GM21825 (cell line): ENCODE results near the gene C9.
A peak's percentile ranks its signal among the peaks of the same experiment; 100 is the strongest.
"Not testable (repeated sequence)": the region's sequence is repeated elsewhere in the genome, so short reads cannot be mapped to it uniquely, and the experiment has no call there.

Source experiments
- ATAC-seq: cut with Tn5 transposase; IDR thresholded peaks from one replicate; pipeline ENCODE4 v1.9.1; 2021; ENCODE audit warnings: mild to moderate bottlenecking, moderate library complexity; ENCODE audit not compliant: unreplicated experiment

Gene C9

DNA sequence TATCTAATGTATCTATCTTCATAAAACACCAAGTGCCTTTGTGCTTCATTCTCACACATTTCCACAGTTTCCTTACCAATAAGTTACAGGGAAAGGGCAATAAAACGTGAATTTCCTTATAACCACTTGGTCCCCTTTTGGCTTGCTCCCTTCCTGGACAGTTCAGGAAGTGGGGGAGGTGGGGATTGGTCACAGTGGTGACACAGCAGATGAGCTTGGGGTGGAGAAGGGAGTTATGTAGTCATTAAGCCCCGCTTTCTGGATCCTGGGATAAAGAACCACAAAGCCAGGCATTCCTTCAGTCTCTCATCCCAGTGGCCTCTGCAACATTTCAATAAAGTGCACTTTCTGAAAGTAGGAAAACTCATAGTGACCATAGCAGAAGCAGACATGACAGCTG lies 97.9 kb downstream of the C9 start:
- no peak for ATAC-seq

- peak; percentile 84 for ATAC-seq
Observed at GRCh38 chr5:39264528-39264927, 99.8 kb downstream of the C9 start.

- no peak for ATAC-seq
Observed at GRCh38 chr5:39262981-39263380, 101.3 kb downstream of the C9 start.

DNA sequence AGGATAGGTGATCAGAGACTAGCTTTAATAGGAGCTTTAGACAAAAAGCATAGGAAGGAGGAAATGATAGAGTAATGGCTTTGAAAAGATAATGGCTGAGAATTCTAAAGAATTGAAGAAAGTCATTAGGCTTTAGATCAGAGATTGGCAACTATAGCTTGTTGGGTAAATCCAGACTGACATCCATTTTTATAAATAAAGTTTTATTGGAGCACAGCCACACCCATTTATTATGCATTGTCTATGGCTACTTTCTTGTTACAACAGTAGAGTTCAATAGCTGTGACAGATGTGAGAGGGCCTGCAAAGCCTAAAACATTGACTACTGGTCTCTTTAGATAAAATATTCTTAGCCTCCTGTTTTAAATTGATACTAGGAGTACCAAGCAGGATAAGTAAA lies 104.2 kb downstream of the C9 start:
- ATAC-seq = no peak

- no peak for ATAC-seq
Observed at GRCh38 chr5:39257554-39257953, 106.7 kb downstream of the C9 start.

GRCh38 chr5:39256477-39257235 lies 107.6 kb downstream of the C9 start:
- ATAC-seq = no peak

GRCh38 chr5:39255406-39255805 lies 108.9 kb downstream of the C9 start:
- ATAC-seq = no peak

DNA sequence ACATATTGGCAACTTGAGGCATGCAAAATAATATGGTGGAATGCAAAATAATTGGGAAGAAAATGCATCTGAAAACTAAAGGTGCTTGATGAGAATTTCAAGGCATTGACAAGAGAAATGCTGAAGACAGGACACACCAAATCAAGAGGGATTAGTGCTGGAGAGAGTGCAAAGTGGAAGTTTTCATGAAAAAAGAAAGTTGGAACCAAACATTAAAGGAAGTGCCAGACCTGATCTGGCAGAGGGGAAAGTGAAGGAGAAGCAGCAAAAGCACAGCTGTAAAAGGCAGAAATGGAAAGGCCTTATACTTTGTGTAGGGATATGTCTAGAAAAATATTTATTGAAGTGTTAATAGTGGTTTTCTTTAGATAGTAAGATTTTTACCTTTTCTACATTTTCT lies 109.6 kb downstream of the C9 start:
- no peak for ATAC-seq

DNA sequence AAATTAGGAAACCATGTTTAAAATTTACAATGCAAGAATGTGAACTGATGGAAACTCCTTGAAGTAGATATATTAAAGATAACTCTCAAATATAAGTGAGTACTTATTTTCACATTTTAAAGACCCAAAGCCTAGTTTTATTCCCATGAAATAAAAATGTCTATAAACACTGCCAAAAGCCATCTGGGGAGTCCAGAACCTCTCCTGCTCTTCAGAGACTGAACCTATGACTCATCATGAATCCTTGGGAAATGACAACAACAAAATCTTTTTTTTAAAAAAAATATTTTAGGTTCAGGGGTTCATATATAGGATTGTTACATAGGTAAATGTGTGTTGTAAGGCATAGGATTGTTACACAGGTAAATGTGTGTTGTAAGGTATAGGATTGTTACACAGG lies 111.1 kb downstream of the C9 start:
- no peak for ATAC-seq

- ATAC-seq = no peak
Observed at GRCh38 chr5:39249564-39250274, 114.6 kb downstream of the C9 start.

DNA sequence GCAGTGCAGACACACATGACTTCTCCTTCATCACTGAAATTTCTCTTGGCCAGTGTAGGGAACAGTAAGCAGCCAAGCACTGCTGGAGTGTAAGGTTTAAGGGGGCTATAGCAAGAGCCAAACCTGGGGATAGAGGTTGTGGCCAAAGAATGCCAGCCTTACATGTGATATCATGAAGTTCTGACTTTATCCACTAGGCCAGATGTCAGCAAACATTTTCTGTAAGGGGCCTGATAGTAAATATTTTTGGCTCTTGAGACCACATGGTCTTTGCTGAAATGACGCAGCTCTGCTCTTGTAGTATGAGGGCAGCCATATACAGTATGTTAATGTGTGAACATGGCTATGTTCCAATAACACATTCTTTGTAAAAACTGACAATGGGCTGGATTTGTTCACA lies 115.2 kb downstream of the C9 start:
- ATAC-seq = no peak

DNA sequence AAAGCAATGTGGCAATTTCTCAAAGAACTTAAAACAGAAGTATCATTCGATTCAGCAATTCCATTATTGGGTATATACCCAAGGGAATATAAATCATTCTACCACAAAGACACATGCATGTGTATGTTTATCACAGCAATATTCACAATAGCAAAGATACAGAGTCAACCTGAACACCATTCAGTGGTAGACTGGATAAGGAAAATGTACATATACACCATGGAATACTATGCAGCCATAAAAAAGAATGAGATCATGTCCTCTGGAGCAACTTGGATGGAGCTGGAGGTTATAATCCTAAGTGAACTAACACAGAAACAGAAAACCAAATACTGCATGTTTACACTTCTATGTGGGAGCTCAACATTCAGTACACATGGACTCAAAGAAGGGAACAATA lies 123.5 kb downstream of the C9 start:
- no peak for ATAC-seq

GRCh38 chr5:39238366-39239105 lies 125.8 kb downstream of the C9 start:
- ATAC-seq = no peak

GRCh38 chr5:39236718-39237117 lies 127.6 kb downstream of the C9 start:
- no peak for ATAC-seq

DNA sequence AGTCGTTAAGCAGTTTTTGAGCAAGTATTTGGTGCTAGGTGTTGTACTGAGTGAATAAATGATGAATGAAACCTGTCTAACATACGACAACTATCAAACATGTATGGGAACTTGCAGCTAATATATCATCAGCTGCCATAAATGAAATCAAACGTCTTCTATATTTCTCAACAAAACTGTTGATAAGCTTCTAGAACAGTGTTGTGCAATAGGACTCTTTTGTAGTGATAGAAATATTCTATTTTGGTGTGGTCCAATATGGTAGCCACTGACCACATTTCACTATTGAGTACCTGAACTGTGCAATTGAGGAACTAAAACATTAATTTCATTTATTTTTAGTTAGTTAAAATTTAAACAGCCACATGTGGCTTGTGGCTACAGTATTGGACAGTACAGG lies 128.6 kb downstream of the C9 start:
- ATAC-seq = no peak

DNA sequence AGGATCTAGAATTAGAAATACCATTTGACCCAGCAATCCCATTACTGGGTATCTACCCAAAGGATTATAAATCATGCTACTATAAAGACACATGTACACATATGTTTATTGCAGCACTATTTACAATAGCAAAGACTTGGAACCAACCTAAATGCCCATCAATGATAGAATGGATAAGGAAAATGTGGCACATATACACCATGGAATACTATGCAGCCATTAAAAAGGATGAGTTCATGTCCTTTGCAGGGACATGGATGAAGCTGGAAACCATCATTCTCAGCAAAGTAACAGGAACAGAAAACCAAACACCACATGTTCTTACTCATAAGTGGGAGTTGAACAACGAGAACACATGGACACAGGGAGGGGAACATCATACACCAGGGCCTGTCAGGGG lies 129.8 kb downstream of the C9 start:
- ATAC-seq = not testable (repeated sequence)
